Measurements from ENCODE around the gene PPP4R4.
A peak's percentile ranks its signal among the peaks of the same experiment; 100 is the strongest.

PPP4R4 gene

GRCh38 chr14:94157197-94157596 lies 16.9 kb upstream of the PPP4R4 start:
- Mint-ChIP-seq H3K4me1 (peaks cover 27% of the 10 kb centered on the region), H3K36me3 (ENCODE audit: insufficient read depth) (no peaks in the 10 kb centered on the region), H3K9me3 (no peaks in the 10 kb centered on the region), H3K27ac (ENCODE audit: low read depth) (no peak overlapping the region), H3K4me3 (no peak overlapping the region), H3K27me3 (peaks cover 28% of the 10 kb centered on the region)
- no peak for ATAC-seq (replicated peaks; ENCODE audit: extremely low read depth, poor library complexity, severe bottlenecking)
- DNase-seq (ENCODE audit: low spot score in 2 of 2) = no peak

DNA sequence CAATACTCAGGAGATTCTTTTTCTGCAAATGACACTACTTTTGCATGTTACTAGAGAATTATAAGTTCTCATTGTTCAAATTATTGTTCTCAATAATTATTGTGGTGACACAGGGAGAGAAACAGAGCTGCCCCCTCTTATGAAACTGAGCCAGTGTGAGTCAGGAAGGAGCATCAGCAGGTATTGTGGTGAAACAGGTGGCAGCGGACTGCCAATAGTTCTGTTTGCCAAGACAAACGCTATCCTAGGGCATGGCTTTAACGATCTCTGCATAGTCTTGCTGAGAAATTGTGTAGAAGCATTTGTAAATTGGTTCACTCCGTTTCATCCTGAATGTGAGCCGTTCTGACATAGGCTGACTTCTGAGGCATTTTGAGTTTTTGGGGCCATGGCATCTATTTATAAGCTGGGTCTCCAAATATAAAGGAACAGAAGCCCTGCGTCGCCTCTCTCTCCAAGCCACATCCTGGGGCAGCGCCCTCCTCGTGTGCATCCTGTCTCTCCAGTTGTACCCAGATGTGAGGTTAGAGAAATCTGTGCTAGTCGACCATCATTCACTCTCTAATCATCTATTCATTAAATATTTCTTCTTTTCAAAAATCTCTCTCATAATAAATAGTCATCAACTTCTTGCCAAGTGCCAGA lies 15.8 kb upstream of the PPP4R4 start:
- Mint-ChIP-seq H3K36me3 (ENCODE audit: insufficient read depth) (no peaks in the 10 kb centered on the region), H3K27me3 (peaks cover 17% of the 10 kb centered on the region), H3K4me3 (peak overlapping the region; percentile 24), H3K9me3 (no peaks in the 10 kb centered on the region), H3K27ac (ENCODE audit: low read depth) (no peak overlapping the region), H3K4me1 (peaks cover 27% of the 10 kb centered on the region)
- DNase-seq (ENCODE audit: low spot score in 2 of 2) (peak in 1 of 2 donors; percentile 28), ATAC-seq (replicated peaks; ENCODE audit: extremely low read depth, poor library complexity, severe bottlenecking) (peak; percentile 88)

- Mint-ChIP-seq H3K4me1 (peaks cover 27% of the 10 kb centered on the region), H3K27ac (ENCODE audit: low read depth) (no peak overlapping the region), H3K9me3 (no peaks in the 10 kb centered on the region), H3K27me3 (peaks cover 13% of the 10 kb centered on the region), H3K36me3 (ENCODE audit: insufficient read depth) (no peaks in the 10 kb centered on the region), H3K4me3 (no peak overlapping the region)
- DNase-seq (ENCODE audit: low spot score in 2 of 2) = no peak
- ATAC-seq (replicated peaks; ENCODE audit: extremely low read depth, poor library complexity, severe bottlenecking) = peak; percentile 20
Measured at GRCh38 chr14:94161058-94161457, 13.1 kb upstream of the PPP4R4 start.

GRCh38 chr14:94161981-94162380 lies 12.1 kb upstream of the PPP4R4 start:
- Mint-ChIP-seq H3K27me3 (peaks cover 13% of the 10 kb centered on the region), H3K36me3 (ENCODE audit: insufficient read depth) (no peaks in the 10 kb centered on the region), H3K9me3 (no peaks in the 10 kb centered on the region), H3K27ac (ENCODE audit: low read depth) (no peak overlapping the region), H3K4me1 (peaks cover 27% of the 10 kb centered on the region), H3K4me3 (no peak overlapping the region)
- no peak for ATAC-seq (replicated peaks; ENCODE audit: extremely low read depth, poor library complexity, severe bottlenecking)
- no peak for DNase-seq (ENCODE audit: low spot score in 2 of 2)

DNA sequence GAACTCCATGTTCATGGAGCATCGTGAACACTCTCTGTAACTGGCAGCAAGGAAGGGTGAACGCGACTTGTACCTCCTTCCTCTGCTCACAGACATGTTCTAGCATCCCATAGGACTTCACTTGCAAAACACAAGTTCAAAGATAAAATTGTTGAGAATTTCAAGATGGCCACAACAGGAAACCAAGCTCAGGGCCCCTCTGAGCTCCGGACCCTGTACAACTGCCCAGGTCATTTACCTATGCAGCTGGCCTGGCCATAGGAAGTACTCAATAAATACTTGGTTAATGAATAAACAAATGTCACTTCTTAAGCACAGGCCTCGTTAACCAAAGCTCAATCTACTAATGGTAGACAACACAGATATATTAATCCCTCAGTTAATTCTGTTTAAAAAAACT lies 11.7 kb upstream of the PPP4R4 start:
- Mint-ChIP-seq H3K27ac (ENCODE audit: low read depth) (no peak overlapping the region), H3K4me3 (no peak overlapping the region), H3K27me3 (peaks cover 13% of the 10 kb centered on the region), H3K9me3 (no peaks in the 10 kb centered on the region), H3K36me3 (ENCODE audit: insufficient read depth) (no peaks in the 10 kb centered on the region), H3K4me1 (peaks cover 22% of the 10 kb centered on the region)
- no peak for ATAC-seq (replicated peaks; ENCODE audit: extremely low read depth, poor library complexity, severe bottlenecking)
- DNase-seq (ENCODE audit: low spot score in 2 of 2) = no peak

- DNase-seq (ENCODE audit: low spot score in 2 of 2) (no peak), ATAC-seq (replicated peaks; ENCODE audit: extremely low read depth, poor library complexity, severe bottlenecking) (no peak)
- H3K27ac Mint-ChIP-seq (ENCODE audit: low read depth) = no peak overlapping the region
- no peak overlapping the region for H3K4me3 Mint-ChIP-seq
- no peaks in the 10 kb centered on the region for H3K36me3 Mint-ChIP-seq (ENCODE audit: insufficient read depth)
- peaks cover 13% of the 10 kb centered on the region for H3K27me3 Mint-ChIP-seq
- H3K4me1 Mint-ChIP-seq = peaks cover 8% of the 10 kb centered on the region
- no peaks in the 10 kb centered on the region for H3K9me3 Mint-ChIP-seq
Measured at GRCh38 chr14:94163796-94164195, 10.3 kb upstream of the PPP4R4 start.

DNA sequence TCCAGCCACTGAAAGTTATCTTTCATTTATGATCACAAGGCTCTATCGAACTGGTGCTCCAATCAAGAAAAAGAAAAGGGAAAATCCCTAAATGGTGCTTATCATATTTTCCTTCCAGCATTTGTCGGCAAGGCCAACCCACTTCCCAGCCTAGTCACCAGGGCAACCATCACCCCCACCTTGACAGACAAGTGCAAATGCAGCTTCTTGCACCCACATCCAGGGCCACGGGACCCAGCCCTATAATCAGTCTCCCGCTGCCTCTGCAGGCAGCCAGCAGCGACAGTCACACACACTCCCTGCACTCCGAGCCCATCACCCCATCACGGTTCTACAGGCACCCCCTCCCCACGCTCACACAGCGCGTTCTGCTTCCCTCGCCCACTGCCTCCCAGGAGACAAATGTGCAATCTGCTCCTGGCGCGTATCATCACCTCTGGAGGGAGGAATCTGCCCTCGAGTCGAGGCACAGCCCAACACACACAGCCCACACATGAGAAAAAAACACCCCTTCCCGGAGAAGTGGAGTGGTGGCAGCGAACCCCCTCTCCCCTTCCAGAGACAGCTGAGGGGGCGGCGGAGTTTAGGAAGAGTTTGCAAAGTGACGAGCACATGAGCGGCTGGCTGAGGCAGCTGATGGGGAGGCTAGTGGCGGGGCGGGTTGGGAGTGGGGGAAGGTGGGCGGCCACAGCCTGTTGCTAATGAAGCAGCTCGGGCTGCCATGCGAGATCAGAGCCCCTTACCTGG lies 9.3 kb upstream of the PPP4R4 start:
- no peak for ATAC-seq (replicated peaks; ENCODE audit: extremely low read depth, poor library complexity, severe bottlenecking)
- Mint-ChIP-seq H3K36me3 (ENCODE audit: insufficient read depth) (no peaks in the 10 kb centered on the region), H3K4me1 (peaks cover 8% of the 10 kb centered on the region), H3K27ac (ENCODE audit: low read depth) (no peak overlapping the region), H3K27me3 (peaks cover 13% of the 10 kb centered on the region), H3K4me3 (no peak overlapping the region), H3K9me3 (no peaks in the 10 kb centered on the region)
- DNase-seq (ENCODE audit: low spot score in 2 of 2) = no peak

GRCh38 chr14:94165744-94166143 lies 8.4 kb upstream of the PPP4R4 start:
- H3K36me3 Mint-ChIP-seq (ENCODE audit: insufficient read depth) = no peaks in the 10 kb centered on the region
- H3K9me3 Mint-ChIP-seq = no peaks in the 10 kb centered on the region
- peaks cover 8% of the 10 kb centered on the region for H3K4me1 Mint-ChIP-seq
- H3K4me3 Mint-ChIP-seq = no peak overlapping the region
- ATAC-seq (replicated peaks; ENCODE audit: extremely low read depth, poor library complexity, severe bottlenecking) (no peak), DNase-seq (ENCODE audit: low spot score in 2 of 2) (no peak)
- no peak overlapping the region for H3K27ac Mint-ChIP-seq (ENCODE audit: low read depth)
- peaks cover 13% of the 10 kb centered on the region for H3K27me3 Mint-ChIP-seq

DNA sequence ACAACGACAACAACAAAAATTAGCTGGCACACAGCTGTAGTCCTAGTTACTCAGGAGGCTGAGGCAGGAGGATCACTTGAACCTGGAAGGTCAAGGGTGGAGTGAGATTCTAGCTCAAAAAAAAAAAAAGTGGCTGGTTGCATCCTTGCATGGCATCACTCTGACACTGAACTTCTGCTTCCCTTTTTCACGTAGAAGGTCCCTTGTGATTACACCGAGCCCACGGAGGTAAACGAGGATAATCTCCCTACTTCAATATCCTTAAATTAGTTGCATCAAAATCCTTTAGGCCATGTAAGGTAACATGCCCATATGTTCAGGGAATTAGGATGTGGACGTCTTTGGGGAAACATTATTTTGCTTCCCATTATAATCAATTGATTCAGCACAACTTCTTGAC lies 4.0 kb upstream of the PPP4R4 start:
- DNase-seq (ENCODE audit: low spot score in 2 of 2) (no peak), ATAC-seq (replicated peaks; ENCODE audit: extremely low read depth, poor library complexity, severe bottlenecking) (no peak)
- Mint-ChIP-seq H3K27ac (ENCODE audit: low read depth) (no peak overlapping the region), H3K4me1 (peaks cover 8% of the 10 kb centered on the region), H3K36me3 (ENCODE audit: insufficient read depth) (peaks cover 1% of the 10 kb centered on the region), H3K9me3 (no peaks in the 10 kb centered on the region), H3K27me3 (peaks cover 8% of the 10 kb centered on the region), H3K4me3 (no peak overlapping the region)

GRCh38 chr14:94171208-94171607 lies 2.9 kb upstream of the PPP4R4 start:
- no peak overlapping the region for H3K4me3 Mint-ChIP-seq
- H3K9me3 Mint-ChIP-seq = no peaks in the 10 kb centered on the region
- ATAC-seq (replicated peaks; ENCODE audit: extremely low read depth, poor library complexity, severe bottlenecking) (no peak), DNase-seq (ENCODE audit: low spot score in 2 of 2) (no peak)
- H3K4me1 Mint-ChIP-seq = peaks cover 17% of the 10 kb centered on the region
- H3K27ac Mint-ChIP-seq (ENCODE audit: low read depth) = no peak overlapping the region
- peaks cover 1% of the 10 kb centered on the region for H3K36me3 Mint-ChIP-seq (ENCODE audit: insufficient read depth)
- H3K27me3 Mint-ChIP-seq = peaks cover 13% of the 10 kb centered on the region

DNA sequence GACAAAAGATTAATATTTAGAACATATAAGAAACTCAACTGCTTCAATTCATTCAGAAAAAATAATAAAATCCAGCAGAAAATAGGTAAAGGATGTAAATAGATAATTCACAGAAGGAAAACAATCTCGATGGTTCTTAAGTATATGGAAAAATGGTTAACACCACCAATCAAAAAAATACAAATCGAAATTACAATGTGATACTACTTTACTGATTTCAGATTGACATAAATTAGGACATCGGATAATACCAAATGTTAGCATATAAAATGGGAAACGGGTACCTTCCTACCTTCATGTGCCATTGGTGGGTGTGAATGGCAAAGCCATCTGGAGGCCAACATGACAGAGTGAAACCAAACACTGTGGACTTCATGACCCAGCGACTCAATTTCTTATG lies 1.6 kb upstream of the PPP4R4 start:
- peaks cover 3% of the 10 kb centered on the region for H3K36me3 Mint-ChIP-seq (ENCODE audit: insufficient read depth)
- H3K4me3 Mint-ChIP-seq = peak overlapping the region; percentile 79
- peaks cover 20% of the 10 kb centered on the region for H3K27me3 Mint-ChIP-seq
- no peak overlapping the region for H3K27ac Mint-ChIP-seq (ENCODE audit: low read depth)
- ATAC-seq (replicated peaks; ENCODE audit: extremely low read depth, poor library complexity, severe bottlenecking) = no peak
- H3K9me3 Mint-ChIP-seq = no peaks in the 10 kb centered on the region
- H3K4me1 Mint-ChIP-seq = peaks cover 17% of the 10 kb centered on the region
- DNase-seq (ENCODE audit: low spot score in 2 of 2) = no peak

GRCh38 chr14:94173471-94173884 lies 644 bp upstream of the PPP4R4 start:
- Mint-ChIP-seq H3K36me3 (ENCODE audit: insufficient read depth) (peaks cover 3% of the 10 kb centered on the region), H3K4me1 (peaks cover 17% of the 10 kb centered on the region), H3K4me3 (peak overlapping the region; percentile 79), H3K27ac (ENCODE audit: low read depth) (no peak overlapping the region), H3K27me3 (peaks cover 20% of the 10 kb centered on the region), H3K9me3 (no peaks in the 10 kb centered on the region)
- DNase-seq (ENCODE audit: low spot score in 2 of 2) (no peak), ATAC-seq (replicated peaks; ENCODE audit: extremely low read depth, poor library complexity, severe bottlenecking) (no peak)

GRCh38 chr14:94174604-94175010 lies 485 bp downstream of the PPP4R4 start:
- Mint-ChIP-seq H3K4me3 (peak overlapping the region; percentile 79), H3K4me1 (peaks cover 17% of the 10 kb centered on the region), H3K9me3 (no peaks in the 10 kb centered on the region), H3K27me3 (peaks cover 20% of the 10 kb centered on the region), H3K27ac (ENCODE audit: low read depth) (peak overlapping the region; percentile 87), H3K36me3 (ENCODE audit: insufficient read depth) (peaks cover 3% of the 10 kb centered on the region)
- no peak for ATAC-seq (replicated peaks; ENCODE audit: extremely low read depth, poor library complexity, severe bottlenecking)
- DNase-seq (ENCODE audit: low spot score in 2 of 2) = no peak

Measured in central memory CD8-positive, alpha-beta T cell (primary cell).